Endothelial cell of umbilical vein (primary cell): Measurements from ENCODE around the gene TFIP11.

Experiments used
- CTCF ChIP-seq, 2 donors: IDR thresholded peaks; 1 replicate in 1 of 2; 2 replicates in 1 of 2; pipeline ENCODE4 v1.5.1; 2011; ENCODE audit warnings: low read length in 2 of 2, mild to moderate bottlenecking in 2 of 2, moderate library complexity in 2 of 2, control low read depth in 1 of 2, inconsistent platforms in 1 of 2, low read depth in 1 of 2; ENCODE audit not compliant: insufficient read depth in 1 of 2; ENCODE audit errors: extremely low read depth in 1 of 2
- EZH2 ChIP-seq: IDR thresholded peaks from 2 replicates; pipeline ENCODE4 v1.6.1; 2012; ENCODE audit warnings: borderline replicate concordance, low read depth, mild to moderate bottlenecking, moderate library complexity, low read length, inconsistent platforms; ENCODE audit not compliant: severe bottlenecking
- POLR2A ChIP-seq: IDR thresholded peaks from 2 replicates; pipeline ENCODE4 v1.6.1; 2012; ENCODE audit warnings: low read depth, mild to moderate bottlenecking, control low read depth, low read length
- POLR2AphosphoS5 ChIP-seq: IDR thresholded peaks from 2 replicates; pipeline ENCODE4 v1.6.1; 2012; ENCODE audit warnings: low read depth, mild to moderate bottlenecking, control low read depth, low read length, moderate library complexity; ENCODE audit not compliant: insufficient read depth

GRCh38 chr22:26555478-26555877 lies 43.2 kb upstream of the TFIP11 start:
- TF ChIP-seq CTCF (IDR thresholded peaks at IDR 0.05; ENCODE audit: extremely low read depth in 1 of 2, insufficient read depth in 1 of 2, low read depth in 1 of 2, low read length in 2 of 2) (no peak), POLR2AphosphoS5 (no peak), EZH2 (no peak), POLR2A (no peak)
